GM21576 (cell line): Measurements from ENCODE around the gene KLHDC4.
"Not testable (repeated sequence)": the region's sequence is repeated elsewhere in the genome, so short reads cannot be mapped to it uniquely, and the experiment has no call there.

Experiments
- ATAC-seq: cut with Tn5 transposase; IDR thresholded peaks from one replicate; pipeline ENCODE4 v1.9.1; 2021; ENCODE audit warnings: mild to moderate bottlenecking, moderate library complexity; ENCODE audit not compliant: unreplicated experiment

Gene KLHDC4

DNA sequence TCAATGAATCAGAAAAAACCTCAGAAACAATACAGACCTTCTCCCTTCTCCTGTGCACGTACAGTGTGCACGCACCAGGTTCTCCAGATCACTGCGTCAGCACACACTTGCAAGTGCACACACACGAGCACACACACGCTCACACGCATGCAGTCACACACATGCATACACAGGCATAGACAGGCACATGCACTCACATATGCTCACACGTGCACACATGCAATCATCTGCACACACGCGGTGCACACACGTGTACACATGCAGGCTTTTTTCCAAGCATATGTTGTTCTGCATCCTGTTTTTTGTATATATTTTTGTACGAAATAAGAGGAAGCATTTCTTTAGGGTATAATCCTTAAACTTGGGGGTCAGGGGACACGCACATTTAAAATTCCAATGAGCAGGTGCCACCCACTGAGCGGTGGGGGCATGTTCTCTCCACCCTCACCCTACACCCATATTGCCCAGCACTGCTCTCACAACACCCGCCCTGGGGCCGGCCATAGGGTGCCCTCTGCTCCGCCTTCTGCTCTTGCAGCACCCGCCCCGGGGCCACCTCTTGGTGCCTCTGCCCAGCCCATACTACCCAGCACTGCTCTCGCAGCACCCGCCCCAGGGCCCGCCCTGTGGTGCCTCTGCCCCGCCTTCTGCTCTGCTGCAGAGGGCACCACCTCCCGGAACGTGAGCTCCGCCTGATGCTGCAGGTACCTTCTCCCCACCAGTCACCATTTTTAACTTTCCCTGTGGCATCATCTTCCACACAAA lies 20.9 kb downstream of the KLHDC4 start:
- no peak for ATAC-seq

DNA sequence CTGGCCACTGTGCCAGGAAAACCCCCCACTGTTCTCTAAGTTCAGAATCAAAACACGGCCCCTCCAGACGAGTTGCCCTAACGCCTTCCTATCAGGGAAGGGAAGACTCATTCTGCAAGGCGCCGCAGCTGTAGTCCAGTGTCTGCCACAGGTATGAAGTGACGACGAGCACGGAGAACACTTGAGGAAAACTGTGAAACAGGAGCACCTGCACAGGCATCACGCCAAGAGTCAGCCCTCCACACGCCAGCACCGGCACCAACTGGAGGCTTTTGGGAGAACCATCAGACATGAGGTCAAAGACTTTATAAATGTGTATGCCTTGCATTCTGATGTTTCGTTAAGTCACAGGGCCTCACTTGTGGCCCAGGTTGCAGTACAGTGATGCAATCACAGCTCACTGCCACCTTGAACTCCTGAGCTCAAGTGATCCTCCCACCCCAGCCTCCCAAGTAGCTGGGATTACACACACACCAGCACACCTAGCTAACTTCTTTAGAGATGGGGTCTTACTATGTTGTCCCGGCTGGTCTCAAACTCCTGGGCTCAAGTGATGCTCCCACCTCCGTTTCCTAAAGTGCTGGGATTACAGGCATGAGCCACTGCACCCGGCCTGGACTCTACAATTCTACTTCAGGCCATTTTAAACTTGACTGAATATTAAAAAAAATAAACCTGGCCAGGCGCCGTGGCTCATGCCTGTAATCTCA lies 22.9 kb downstream of the KLHDC4 start:
- no peak for ATAC-seq

DNA sequence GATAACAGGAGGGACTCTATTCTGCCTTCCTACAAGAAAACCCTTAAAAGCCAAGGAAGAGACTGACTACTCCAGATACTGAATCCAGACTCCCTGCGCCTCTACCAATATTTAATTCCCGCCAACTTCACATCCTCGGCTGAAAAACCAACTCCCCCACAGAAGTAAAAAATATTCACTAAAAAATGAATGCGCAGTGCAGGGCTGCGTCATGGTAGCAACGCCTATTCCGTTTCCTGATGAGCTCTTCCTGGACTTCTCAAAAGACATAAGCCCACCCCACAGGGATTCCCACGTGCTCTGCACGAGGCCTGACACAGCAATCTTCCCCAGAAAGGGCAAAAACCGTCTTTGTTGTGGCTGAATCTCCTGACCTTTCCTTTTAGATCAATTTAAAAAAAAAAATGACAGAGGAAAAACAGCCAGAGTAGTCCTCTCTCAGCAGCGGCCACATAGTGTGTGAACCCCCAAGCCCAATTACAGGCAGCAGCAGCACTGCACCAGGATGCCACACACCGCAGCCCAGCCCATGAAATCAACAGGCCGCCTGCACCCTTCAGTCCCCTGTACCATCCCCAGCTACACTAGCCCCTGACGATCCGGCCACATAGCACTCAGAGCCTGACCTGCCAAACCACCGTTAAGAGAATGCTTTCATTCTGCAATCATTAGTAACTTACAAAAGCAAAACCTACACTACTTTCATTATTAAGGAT lies 23.9 kb downstream of the KLHDC4 start:
- ATAC-seq: no peak

DNA sequence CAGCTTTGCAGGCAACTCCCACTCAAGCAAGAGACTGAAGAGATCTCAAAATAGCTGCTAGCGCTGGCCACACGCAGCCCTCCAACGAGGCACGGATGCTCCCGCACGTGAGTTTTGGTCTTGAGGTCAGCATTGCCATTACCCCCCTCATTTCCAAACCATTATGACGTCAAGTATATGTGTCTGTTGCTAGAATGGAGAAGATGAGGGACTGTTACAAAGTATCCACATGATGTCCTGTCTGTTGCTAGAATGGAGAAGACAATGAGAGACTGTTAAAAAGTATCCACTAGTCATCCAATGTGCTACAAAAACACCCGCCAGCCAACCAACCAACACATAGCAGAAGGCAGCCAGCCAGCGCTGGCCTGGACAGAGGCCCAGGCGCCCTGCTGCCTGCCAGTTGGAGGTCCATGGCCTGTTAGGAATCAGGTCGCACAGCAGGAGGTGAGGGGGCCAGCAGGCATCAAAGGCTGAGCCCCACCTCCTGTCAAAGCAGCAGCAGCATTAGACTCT lies 24.8 kb downstream of the KLHDC4 start:
- no peak for ATAC-seq

DNA sequence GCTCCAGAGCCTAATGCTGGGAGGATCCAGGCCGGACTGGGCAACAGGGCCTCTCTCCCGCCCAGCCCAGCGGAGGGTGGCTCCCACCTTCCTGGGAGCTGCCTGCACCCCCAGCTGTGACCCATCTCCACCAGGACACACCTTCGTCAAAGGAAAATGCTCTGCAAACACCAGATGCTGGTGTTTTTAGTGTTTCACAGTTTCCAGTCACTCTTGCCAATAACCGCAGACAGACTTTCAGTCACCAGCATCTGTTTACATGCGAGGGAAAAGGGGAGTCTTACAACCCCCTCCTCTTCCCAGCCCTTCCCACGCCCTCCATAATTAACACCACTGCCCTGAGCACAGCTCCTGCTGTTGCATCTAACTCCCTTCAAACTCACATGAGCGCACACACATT lies 25.3 kb downstream of the KLHDC4 start:
- ATAC-seq: no peak

DNA sequence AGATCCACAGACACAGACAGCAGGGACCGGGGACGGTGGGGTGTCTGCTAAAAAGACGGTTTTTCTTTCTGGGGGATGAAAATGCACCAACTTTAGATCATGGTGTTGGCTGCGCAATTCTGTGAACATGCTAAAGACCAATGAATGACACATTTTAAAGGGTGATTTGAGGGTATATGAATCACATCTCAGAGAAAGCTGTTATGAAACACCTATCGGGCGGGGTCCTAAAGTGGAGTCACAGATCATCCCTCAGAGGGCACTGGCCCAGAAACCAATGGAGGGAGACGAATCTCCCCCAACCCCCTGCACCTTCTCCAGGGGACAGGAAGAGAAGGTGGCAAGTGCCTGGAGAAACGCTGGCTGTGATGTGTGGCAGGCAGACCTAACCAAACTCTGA lies 26.0 kb downstream of the KLHDC4 start:
- no peak for ATAC-seq

DNA sequence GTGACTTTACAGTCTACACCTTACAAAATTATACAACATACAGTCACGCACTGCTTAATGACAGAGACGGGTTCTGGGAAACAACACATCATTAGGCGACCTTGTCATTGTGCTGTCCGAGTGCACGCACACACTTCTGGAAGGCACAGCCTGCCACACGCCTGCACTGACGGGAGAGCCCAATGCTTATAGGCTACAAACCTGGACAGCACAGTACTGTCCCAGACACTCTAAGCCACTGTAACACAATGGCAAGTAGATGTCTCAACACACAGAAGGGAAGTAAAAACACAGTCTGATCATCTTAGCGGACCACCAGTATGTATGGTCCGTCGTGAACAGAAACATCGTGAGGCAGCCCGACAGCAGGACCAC lies 29.8 kb downstream of the KLHDC4 start:
- ATAC-seq: no peak

DNA sequence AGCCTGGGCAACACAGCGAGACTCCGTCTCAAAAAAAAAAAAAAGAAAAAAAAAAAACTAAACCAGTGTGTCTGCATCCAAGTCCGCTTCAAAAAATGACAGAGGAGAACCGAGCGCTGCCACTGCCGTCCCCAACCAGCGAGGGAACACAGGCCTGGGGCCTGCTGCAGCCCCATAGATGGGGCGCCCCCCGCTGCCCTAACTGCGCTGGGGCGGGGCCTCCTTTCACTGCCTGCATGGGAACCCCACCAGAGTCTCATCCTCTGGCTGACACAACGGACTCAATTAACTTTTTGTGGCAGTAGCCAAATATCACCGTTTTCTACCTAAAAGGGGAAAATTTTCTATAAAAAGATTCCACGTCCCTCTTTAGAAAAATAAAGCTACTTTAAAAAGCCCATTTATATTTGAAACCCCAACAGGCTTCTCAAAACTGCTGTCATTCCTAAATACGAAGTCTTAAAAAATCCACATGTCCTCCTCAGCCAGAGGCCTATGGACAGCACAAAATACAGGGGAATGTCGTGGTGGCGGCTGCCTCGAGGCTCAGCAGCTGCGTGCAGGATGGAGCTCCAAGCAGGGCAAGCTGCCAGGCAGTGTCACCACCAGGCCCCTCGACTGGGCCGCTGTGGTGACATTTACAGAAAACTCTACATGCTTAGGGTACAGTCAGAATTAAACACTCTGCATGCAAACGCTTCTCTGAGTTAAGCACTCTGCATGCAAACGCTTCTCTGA lies 30.3 kb downstream of the KLHDC4 start:
- no peak for ATAC-seq

DNA sequence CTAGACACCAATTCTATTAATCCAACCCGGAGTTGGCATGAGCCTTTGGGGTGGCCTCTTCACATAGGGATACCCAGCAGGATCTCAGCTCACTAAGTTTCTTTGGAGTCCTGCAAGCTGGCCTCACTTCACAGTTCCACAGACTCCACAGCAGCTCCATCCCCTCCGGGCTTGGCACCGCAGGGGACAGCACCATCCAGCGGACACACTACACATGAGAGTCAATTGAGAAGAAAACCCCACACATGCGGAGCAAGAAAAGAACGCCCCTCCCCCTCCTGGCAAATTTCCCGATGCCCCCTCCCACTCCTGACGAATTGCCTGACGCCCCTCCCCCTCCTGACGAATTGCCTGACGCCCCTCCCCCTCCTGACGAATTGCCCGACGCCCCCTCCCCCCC lies 31.1 kb downstream of the KLHDC4 start:
- ATAC-seq: no peak

DNA sequence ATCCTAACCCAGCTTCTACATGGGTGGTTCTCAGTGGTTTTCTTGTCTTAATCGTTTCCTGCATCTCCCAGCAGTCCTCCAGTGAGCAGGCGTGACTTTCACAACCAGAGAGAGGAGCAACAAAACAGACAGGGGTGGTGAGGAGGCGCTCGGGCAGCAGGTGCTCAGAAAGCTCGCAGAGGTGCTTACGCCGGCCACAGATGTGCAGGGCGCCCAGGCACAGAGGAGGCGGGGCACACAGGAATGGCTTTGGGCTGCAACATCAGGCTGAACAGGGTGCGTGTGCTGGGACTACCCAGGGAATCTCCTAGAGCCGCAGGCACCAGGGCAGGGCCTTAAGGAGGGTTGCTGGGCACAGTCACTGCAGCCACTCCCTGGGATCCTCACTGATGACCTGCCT lies 32.6 kb downstream of the KLHDC4 start:
- ATAC-seq: no peak

DNA sequence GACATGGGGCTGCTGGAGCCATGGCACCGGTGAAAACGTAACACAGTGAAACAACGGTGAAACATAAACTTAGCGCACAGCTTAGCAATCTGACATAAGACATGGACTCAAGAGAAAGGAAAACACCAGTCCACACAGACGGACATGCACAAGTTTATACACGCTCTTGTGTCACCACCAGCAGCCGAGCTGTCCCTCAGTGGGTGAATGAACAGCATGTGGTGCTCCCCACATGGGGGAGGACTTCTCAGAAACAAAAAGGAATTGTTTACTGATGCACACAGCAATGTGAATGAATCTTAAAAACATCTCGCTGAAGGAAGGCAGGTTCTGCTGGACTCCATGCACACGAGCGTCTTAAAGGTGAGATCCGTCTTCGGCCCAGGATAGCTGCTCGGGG lies 34.2 kb downstream of the KLHDC4 start:
- ATAC-seq: no peak

DNA sequence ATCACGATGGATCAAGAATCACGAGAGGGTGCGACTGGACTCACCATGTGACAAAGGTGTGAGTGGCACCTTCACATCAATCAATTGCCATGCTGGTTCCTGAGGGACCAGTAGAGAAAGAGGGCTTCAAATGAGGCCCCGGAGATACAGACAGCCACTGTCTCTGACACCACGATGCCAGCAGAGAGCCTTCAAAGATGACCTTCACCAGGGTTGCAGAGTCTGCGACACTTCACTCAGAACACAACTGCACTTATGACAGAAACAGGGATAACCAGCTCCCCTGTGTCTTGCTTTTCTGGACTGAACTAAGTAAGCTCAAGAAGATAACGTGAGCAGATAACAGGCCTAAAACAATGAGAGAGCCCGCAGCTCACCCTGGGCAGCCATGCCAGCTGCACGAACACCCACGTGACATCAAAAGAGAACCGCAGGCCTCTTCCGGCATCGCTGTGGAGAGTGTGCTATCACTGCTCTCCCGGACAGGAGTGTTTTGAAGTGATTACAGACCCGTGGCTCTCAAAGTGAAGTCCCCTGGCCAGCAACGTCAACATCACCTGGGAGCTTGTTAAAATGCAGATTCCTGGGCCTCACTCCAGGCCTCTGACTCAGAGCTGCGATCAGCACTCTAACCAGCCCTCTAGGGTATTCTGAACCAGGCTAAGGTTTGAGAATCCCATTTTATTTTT lies 36.4 kb downstream of the KLHDC4 start:
- ATAC-seq: no peak

DNA sequence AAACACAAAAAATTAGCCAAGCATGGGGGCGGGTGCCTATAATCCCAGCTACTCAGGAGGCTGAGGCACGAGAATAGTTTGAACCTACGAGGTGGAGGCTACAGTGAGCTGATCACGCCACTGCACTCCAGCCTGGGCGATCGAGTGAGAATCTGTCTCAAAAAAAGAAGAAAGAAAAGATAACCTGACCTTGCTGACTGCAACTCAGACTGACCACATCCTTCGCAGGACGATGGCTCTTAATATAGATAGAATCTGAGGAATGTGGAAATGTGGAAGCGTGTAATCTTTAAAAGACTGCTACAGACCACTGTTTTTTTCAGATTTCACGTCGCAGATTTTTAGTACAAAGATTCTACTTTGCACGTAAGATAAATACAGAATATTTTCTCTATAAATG lies 37.8 kb downstream of the KLHDC4 start:
- no peak for ATAC-seq

DNA sequence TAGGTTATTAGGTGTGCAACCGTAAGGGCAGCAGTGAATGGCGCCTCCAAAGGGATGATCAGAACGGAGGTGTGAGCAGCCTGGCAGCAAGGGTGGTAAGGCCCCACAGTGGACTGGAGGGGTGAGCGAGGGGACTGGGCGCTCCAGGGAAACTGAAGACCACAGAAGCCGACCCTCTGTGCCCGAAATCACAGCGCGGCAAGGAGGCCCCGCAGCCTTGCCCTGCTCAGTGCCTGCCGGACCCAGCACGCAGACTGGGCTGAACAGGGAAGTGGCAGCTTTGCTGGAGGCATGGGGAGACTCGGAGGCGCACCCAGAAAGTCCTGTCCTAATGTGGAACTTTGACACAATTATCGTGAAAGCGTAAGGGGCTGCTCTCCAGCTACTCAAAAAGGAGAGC lies 38.4 kb downstream of the KLHDC4 start:
- ATAC-seq: no peak

DNA sequence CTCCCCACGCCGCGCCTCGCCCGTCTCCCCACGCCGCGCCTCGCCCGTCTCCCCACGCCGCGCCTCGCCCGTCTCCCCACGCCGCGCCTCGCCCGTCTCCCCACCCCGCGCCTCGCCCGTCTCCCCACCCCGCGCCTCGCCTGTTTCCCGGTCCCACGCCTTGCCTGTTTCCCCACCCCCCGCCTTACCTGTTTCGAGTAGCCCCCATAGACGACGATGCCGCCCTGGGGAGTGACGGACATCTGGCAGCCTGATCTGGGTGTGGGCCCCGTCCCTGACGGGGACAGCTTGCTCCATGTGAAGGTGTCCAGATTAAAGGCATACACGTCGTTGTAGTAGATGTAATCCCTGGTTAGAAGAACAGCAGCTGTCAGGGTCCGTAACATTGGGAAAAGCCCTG lies 39.2 kb downstream of the KLHDC4 start:
- ATAC-seq: not testable (repeated sequence)

DNA sequence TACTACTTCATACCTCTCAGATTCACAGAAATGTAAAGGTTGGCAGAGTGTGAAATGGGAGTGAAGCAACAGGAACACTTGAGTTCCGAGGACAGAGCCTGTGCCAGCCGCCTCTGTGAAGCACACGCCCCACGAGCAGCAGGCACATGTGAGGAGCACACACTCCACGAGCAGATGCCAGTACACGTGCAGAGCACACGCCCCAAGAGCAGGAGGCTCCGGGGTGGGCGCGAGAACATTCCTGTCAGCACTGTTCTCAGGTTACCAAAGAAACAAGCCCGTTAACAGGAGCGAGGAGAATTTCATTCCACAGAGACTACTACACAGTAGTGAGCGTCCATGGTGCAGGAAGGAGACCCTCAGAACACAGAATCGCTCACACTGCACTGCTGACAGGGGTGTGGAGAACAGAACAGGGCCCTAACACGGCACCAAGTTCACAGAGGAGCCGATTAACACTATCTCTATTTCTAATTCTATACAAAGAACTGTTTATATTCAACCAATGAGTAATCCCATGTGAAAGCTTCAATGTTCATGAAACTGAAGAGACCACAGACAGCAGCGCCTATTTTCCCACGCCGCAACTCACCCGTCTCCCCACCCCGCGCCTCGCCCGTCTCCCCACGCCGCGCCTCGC lies 40.1 kb downstream of the KLHDC4 start:
- no peak for ATAC-seq

DNA sequence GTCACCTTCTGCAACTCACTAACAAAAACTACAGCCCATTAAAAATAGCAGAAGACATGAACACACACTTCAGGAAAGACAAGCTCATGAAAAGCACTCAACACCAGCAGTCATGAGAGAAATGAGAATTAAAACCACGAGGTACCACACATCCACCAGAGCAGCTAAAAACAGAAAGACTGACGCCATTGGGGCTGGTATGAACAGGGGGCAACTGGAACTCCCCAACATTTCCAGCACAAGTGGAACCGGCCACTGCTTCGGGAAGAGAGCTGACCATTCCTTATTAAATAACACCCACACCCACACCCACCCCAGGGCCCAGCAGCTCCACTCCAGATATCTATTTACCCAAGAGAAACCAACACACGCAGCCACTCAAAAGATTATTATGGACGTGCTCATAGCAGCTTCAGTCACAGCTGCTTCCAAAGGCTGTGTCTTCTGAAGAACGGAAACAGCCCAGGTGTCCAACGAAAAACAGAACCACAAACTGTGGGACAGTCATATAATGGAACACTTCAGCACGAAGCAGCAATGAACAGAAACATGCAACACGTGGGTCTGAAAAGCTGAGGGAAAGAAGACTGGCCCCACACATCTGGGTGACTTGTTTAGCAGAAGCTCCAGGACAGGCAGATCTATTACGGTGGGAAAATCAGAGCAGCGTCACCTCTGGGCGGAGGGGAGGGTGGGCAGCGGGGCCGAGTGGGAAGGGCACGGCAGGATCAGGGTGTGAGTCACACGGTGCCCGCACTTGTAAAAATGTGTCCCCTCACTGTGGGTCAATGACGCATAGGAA lies 41.1 kb downstream of the KLHDC4 start:
- ATAC-seq: no peak

DNA sequence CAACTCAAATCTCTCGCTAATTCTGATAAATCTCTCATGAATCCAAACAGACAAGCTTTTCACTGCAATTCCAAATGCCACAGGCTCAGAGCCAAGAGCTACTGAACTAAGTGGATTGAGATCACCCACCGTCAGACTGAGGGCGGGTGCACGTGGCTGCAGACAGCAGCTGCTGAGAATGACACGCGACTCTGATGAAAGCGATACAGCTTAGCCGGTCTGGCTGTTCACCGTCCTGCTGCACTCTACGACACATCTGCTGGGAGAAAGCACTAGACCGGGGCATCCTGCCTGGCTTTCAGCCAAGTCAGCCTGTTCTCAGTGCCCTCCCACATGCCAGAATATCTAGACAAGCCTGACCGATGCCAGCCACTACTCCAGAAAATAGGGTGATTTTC lies 42.6 kb downstream of the KLHDC4 start:
- no peak for ATAC-seq

DNA sequence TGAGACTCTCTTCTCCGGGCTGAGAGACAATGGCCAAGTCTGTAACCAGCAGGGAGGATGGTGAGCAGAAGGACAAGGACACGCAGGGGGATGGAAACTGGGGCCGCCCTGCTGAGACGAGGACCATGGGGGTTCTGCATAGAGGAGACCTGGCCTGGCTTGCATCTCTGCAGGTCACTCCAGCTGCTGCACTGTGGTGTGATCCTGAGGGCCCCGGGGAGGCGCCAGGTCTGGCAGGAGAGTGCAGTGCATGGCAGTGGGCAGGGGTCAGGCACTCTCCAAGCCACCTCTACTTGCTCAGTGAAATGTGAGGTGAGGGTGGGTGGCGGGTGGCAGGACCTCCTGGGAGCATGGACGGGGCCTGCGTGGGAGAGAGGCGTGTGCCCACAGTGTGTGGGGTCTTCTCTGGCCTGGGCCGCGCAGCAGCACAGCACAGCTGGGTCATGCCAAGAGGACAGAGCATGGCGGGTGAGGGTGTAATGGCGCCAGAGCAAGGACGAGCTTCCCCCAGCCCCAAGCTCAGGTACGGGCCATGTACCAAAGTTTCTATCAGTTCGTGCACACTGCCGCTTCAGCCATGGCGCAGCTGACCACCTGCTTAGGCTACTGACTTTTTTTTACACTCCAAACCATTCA lies 43.1 kb downstream of the KLHDC4 start:
- no peak for ATAC-seq
